K562 (cell line): Measurements from ENCODE around the gene VEGFB. TPM values are rescaled to one million over a fixed set of nuclear protein-coding genes. Genes with fewer than 3 reads are reported as not detected.

Experiments
- CSDE1 ChIP-seq, 2 experiments: fragments of 450-650 bp; IDR thresholded peaks; 2 replicates each; pipeline ENCODE4 v1.6.1; 2016; ENCODE audit warnings: mild to moderate bottlenecking in 1 of 2
- GABPA ChIP-seq: fragments of 200-800 bp; sonication (Bioruptor generic); conservative IDR thresholded peaks from 2 replicates; pipeline ENCODE4 v1.6.1; 2016; ENCODE audit warnings: low read depth, missing genetic modification characterization, missing compliant biosample characterization
- IFI16 ChIP-seq: fragments of 250-450 bp; sonication (Bioruptor Pico); IDR thresholded peaks from 2 replicates; pipeline ENCODE4 v2.1.2; 2022; ENCODE audit warnings: mild to moderate bottlenecking, inconsistent platforms
- NR2F6 ChIP-seq: fragments of 450-650 bp; formaldehyde crosslinking; IDR thresholded peaks from 2 replicates; pipeline ENCODE4 v1.4.0; 2020; ENCODE audit warnings: mild to moderate bottlenecking
- NUFIP1 ChIP-seq: fragments of 450-650 bp; IDR thresholded peaks from 2 replicates; pipeline ENCODE4 v1.6.1; 2018; ENCODE audit not compliant: partially characterized antibody
- RBFOX2 ChIP-seq: fragments of 200-400 bp; formaldehyde crosslinking; IDR thresholded peaks from 2 replicates; pipeline ENCODE4 v1.6.1; 2017; ENCODE audit warnings: low read depth, mild to moderate bottlenecking, low read length, moderate library complexity
- ZNF12 ChIP-seq: sonication (generic); formaldehyde crosslinking; IDR thresholded peaks from 2 replicates; pipeline ENCODE4 v1.4.0; 2020; ENCODE audit warnings: mild to moderate bottlenecking, missing genetic modification reagents
- ZNF561 ChIP-seq: fragments of 450-650 bp; formaldehyde crosslinking; conservative IDR thresholded peaks from 2 replicates; pipeline ENCODE4 v1.4.0; 2020; ENCODE audit warnings: mild to moderate bottlenecking, moderate library complexity
- polyA plus RNA-seq, 8 experiments: library from polyadenylated mRNA; depleted of rRNA in 4 of 8; stranded (reverse) in 5 of 8; unstranded in 3 of 8; fragments of >200 nt; fragmentation: Nextera tagmentation in 2 of 8; fragmentation: Illumina TruSeq in 1 of 8; extraction: Ambion mirVana in 2 of 8; extraction: Trizol in 1 of 8; gene quantifications; 2 replicates each; pipeline versions ENCODE4 v1.2.1 to v1.2.3, GENCODE V29; 2011 to 2014; ENCODE audit warnings: inconsistent platforms in 1 of 8, missing spikeins in 1 of 8
- total RNA-seq, 7 experiments: library from RNA; depleted of rRNA in 6 of 7; stranded (reverse); fragments of >200 nt in 6 of 7; fragmentation: Illumina TruSeq in 2 of 7; extraction: Trizol in 2 of 7; gene quantifications; 2 replicates each; pipeline versions ENCODE4 v1.2.1 to v1.2.3, GENCODE V29; 2011 to 2021; ENCODE audit warnings: low replicate concordance in 1 of 7
- TF ChIP-seq, protein P1 (sequence below): fragments of 250-450 bp; sonication (Bioruptor Pico); IDR thresholded peaks from 2 replicates; pipeline ENCODE4 v1.4.0; 2020
- TF ChIP-seq, protein P2 (sequence below), 2 experiments: fragments of 450-650 bp; IDR thresholded peaks; 2 replicates each; pipeline ENCODE4 v1.6.1; 2016
- TF ChIP-seq, protein P3 (sequence below), 3 experiments: fragments of 200-800 bp in 1 of 3; sonication (Bioruptor generic) in 1 of 3; sonication (generic) in 1 of 3; formaldehyde crosslinking in 1 of 3; IDR thresholded peaks; 2 replicates each; pipeline versions ENCODE4 v1.6.1 to v1.8.0; 2016 to 2022; ENCODE audit warnings: mild to moderate bottlenecking in 2 of 3, missing compliant biosample characterization in 2 of 3, missing genetic modification characterization in 2 of 3, missing genetic modification reagents in 1 of 3
- TF ChIP-seq, protein P4 (sequence below): fragments of 150-350 bp; conservative IDR thresholded peaks from 2 replicates; pipeline ENCODE4 v1.6.1; 2014; ENCODE audit warnings: low read length
- TF ChIP-seq, protein P5 (sequence below): fragments of 450-650 bp; formaldehyde crosslinking; IDR thresholded peaks from 2 replicates; pipeline ENCODE4 v1.4.0; 2020; ENCODE audit warnings: mild to moderate bottlenecking, mixed read lengths

VEGFB gene
- total and polyA plus RNA-seq, 9 of the 15 experiments (the other 6 are each of a cell fraction or from before 2014, with no cell fraction given) = 11.0 to 83.4 (median 25.7) TPM

DNA sequence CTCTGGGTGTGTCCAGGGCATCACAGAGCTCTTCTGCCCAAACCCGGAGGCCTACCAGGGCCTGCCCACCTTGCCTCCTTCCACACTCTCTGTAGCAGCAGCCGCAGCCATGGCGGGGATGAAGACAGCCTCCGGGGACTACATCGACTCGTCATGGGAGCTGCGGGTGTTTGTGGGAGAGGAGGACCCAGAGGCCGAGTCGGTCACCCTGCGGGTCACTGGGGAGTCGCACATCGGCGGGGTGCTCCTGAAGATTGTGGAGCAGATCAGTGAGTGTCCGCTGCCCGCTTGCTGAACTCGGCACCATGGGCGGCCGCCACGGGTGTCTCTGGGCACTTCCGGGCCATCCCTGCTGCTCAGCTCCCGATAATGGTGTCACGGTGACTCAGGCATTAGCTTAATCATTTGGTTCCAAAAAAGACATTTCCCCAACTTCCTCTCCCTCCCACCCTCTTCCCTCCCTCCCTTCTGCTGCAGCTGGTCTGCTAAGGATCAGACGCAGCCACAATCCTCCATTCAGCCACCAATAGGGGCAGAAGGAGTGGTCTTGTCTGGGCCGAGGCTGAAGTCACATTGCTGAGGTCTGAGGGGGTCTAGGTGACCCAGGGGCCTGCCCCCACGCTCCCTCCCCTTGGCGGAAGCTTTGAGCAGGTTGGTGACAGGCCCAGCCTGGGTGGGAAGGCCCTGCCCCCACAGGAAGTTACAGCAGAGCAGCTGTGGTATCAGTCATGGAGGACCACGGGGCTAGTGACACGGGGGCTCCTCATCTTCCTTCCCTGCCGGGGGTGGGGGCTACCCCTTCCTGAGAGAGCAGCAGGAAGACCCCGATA, 26.9 kb upstream of the VEGFB start (continued):
- TF ChIP-seq, protein P1, sequence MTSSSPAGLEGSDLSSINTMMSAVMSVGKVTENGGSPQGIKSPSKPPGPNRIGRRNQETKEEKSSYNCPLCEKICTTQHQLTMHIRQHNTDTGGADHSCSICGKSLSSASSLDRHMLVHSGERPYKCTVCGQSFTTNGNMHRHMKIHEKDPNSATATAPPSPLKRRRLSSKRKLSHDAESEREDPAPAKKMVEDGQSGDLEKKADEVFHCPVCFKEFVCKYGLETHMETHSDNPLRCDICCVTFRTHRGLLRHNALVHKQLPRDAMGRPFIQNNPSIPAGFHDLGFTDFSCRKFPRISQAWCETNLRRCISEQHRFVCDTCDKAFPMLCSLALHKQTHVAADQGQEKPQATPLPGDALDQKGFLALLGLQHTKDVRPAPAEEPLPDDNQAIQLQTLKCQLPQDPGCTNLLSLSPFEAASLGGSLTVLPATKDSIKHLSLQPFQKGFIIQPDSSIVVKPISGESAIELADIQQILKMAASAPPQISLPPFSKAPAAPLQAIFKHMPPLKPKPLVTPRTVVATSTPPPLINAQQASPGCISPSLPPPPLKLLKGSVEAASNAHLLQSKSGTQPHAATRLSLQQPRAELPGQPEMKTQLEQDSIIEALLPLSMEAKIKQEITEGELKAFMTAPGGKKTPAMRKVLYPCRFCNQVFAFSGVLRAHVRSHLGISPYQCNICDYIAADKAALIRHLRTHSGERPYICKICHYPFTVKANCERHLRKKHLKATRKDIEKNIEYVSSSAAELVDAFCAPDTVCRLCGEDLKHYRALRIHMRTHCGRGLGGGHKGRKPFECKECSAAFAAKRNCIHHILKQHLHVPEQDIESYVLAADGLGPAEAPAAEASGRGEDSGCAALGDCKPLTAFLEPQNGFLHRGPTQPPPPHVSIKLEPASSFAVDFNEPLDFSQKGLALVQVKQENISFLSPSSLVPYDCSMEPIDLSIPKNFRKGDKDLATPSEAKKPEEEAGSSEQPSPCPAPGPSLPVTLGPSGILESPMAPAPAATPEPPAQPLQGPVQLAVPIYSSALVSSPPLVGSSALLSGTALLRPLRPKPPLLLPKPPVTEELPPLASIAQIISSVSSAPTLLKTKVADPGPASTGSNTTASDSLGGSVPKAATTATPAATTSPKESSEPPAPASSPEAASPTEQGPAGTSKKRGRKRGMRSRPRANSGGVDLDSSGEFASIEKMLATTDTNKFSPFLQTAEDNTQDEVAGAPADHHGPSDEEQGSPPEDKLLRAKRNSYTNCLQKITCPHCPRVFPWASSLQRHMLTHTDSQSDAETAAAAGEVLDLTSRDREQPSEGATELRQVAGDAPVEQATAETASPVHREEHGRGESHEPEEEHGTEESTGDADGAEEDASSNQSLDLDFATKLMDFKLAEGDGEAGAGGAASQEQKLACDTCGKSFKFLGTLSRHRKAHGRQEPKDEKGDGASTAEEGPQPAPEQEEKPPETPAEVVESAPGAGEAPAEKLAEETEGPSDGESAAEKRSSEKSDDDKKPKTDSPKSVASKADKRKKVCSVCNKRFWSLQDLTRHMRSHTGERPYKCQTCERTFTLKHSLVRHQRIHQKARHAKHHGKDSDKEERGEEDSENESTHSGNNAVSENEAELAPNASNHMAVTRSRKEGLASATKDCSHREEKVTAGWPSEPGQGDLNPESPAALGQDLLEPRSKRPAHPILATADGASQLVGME (CRISPR knock-in tag) = no peak
- TF ChIP-seq CSDE1 (IDR thresholded peaks at IDR 0.05) (no peak), NR2F6 (CRISPR knock-in tag) (no peak), NUFIP1 (no peak), GABPA (tag) (peak; percentile 89), IFI16 (CRISPR knock-in tag) (no peak), ZNF561 (CRISPR knock-in tag) (no peak), ZNF12 (CRISPR knock-in tag) (no peak), RBFOX2 (peak; percentile 86)
- TF ChIP-seq, protein P2, sequence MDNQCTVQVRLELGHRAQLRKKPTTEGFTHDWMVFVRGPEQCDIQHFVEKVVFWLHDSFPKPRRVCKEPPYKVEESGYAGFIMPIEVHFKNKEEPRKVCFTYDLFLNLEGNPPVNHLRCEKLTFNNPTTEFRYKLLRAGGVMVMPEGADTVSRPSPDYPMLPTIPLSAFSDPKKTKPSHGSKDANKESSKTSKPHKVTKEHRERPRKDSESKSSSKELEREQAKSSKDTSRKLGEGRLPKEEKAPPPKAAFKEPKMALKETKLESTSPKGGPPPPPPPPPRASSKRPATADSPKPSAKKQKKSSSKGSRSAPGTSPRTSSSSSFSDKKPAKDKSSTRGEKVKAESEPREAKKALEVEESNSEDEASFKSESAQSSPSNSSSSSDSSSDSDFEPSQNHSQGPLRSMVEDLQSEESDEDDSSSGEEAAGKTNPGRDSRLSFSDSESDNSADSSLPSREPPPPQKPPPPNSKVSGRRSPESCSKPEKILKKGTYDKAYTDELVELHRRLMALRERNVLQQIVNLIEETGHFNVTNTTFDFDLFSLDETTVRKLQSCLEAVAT (IDR thresholded peaks at IDR 0.05) = peak in 1 of 2 experiments; percentile 18; a peak in 2 of 4 replicates
- TF ChIP-seq, protein P3, sequence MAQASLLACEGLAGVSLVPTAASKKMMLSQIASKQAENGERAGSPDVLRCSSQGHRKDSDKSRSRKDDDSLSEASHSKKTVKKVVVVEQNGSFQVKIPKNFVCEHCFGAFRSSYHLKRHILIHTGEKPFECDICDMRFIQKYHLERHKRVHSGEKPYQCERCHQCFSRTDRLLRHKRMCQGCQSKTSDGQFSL (CRISPR knock-in tag; IDR thresholded peaks at IDR 0.05) = no peak
- TF ChIP-seq, protein P3 (tag; IDR thresholded peaks at IDR 0.05) = no peak
- TF ChIP-seq, protein P4, sequence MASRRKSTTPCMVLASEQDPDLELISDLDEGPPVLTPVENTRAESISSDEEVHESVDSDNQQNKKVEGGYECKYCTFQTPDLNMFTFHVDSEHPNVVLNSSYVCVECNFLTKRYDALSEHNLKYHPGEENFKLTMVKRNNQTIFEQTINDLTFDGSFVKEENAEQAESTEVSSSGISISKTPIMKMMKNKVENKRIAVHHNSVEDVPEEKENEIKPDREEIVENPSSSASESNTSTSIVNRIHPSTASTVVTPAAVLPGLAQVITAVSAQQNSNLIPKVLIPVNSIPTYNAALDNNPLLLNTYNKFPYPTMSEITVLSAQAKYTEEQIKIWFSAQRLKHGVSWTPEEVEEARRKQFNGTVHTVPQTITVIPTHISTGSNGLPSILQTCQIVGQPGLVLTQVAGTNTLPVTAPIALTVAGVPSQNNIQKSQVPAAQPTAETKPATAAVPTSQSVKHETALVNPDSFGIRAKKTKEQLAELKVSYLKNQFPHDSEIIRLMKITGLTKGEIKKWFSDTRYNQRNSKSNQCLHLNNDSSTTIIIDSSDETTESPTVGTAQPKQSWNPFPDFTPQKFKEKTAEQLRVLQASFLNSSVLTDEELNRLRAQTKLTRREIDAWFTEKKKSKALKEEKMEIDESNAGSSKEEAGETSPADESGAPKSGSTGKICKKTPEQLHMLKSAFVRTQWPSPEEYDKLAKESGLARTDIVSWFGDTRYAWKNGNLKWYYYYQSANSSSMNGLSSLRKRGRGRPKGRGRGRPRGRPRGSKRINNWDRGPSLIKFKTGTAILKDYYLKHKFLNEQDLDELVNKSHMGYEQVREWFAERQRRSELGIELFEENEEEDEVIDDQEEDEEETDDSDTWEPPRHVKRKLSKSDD = no peak
- TF ChIP-seq, protein P5, sequence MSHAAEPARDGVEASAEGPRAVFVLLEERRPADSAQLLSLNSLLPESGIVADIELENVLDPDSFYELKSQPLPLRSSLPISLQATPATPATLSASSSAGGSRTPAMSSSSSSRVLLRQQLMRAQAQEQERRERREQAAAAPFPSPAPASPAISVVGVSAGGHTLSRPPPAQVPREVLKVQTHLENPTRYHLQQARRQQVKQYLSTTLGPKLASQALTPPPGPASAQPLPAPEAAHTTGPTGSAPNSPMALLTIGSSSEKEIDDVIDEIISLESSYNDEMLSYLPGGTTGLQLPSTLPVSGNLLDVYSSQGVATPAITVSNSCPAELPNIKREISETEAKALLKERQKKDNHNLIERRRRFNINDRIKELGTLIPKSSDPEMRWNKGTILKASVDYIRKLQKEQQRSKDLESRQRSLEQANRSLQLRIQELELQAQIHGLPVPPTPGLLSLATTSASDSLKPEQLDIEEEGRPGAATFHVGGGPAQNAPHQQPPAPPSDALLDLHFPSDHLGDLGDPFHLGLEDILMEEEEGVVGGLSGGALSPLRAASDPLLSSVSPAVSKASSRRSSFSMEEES (CRISPR knock-in tag) = no peak; the same call in 1 of the 2 replicates
